ENCODE results near the gene GOLPH3L. TPM values are rescaled to one million over a fixed set of nuclear protein-coding genes. Genes with fewer than 3 reads are reported as not detected.

GOLPH3L gene
- total and polyA plus RNA-seq, 2 of the 13 experiments (the other 11 are each of a cell fraction or from before 2014, with no cell fraction given) = 8.2 to 12.8 TPM

DNA sequence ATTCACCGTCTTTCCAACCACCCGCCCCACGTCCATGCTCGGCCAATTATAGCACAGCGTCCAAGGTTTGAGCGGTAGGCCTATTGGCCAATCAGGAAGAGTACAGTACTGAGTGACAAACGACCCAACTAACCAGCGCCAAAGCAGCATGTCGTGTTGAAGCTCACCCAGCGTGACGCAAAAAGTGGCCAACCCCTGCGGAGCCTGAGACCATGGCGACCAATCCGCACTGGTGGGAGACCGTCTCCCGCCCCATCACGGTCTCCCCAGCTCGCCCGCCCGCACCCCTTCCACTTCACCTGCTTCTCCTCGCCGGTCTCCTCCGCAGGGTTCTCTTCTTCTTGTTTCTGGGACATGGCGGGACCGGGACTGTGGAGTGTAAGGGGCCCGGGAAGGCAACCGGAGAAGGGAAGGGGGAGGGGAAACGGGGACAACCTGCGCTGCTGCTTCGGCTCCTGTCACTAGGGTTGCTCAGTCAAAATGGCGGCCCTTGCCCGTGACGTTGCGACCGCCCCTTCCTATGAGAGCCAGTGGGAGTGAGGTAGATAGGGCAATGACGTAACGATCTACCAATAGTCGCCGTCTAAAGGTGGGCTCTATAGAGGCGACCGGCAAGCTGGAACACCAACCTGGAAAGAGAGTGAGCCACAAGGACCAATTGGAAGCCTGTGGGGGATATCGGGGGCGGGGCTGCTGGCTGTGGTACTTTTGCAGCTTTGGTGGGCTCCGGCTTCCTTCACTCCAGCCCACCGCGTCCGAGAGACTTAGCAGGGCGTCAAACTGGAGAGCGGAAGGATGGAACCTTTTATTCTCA is 67.6 kb downstream of the GOLPH3L start, which contains the start of gene ENSA (continued):
- TF ChIP-seq ZNF800 (CRISPR knock-in tag; IDR thresholded peaks at IDR 0.05) (0 out of 2 replicates have a peak, but pooled peaks have one; percentile 33), POLR2AphosphoS2 (IDR thresholded peaks at IDR 0.05; ENCODE audit: low read depth, low read length) (no peak), FOXM1 (CRISPR knock-in tag; IDR thresholded peaks at IDR 0.05) (no peak), KDM1A (CRISPR knock-in tag; IDR thresholded peaks at IDR 0.05) (no peak), ZKSCAN5 (CRISPR knock-in tag; IDR thresholded peaks at IDR 0.05) (no peak), ZNF747 (CRISPR knock-in tag; IDR thresholded peaks at IDR 0.05; ENCODE audit: borderline replicate concordance) (peak; percentile 78), ZNF101 (CRISPR knock-in tag; IDR thresholded peaks at IDR 0.05; ENCODE audit: borderline replicate concordance, low read depth) (no peak), SETDB1 (CRISPR knock-in tag; IDR thresholded peaks at IDR 0.05; ENCODE audit: borderline replicate concordance) (no peak), ZFP36L2 (CRISPR knock-in tag; IDR thresholded peaks at IDR 0.05) (no peak), ZNF432 (CRISPR knock-in tag; IDR thresholded peaks at IDR 0.05; ENCODE audit: borderline replicate concordance) (no peak), ZBTB2 (CRISPR knock-in tag; IDR thresholded peaks at IDR 0.05; ENCODE audit: low read depth) (no peak), ASH2L (IDR thresholded peaks at IDR 0.05; ENCODE audit: insufficient read length, low read depth, low read length) (peak; percentile 72), KLF13 (CRISPR knock-in tag; IDR thresholded peaks at IDR 0.05) (no peak), HBP1 (CRISPR knock-in tag; IDR thresholded peaks at IDR 0.05; ENCODE audit: low read depth) (peak; percentile 28; the same call in 1 of the 2 replicates), PRPF4 (IDR thresholded peaks at IDR 0.05; ENCODE audit: low read depth, low read length, poor library complexity, severe bottlenecking) (no peak)
- TF ChIP-seq, protein P1, sequence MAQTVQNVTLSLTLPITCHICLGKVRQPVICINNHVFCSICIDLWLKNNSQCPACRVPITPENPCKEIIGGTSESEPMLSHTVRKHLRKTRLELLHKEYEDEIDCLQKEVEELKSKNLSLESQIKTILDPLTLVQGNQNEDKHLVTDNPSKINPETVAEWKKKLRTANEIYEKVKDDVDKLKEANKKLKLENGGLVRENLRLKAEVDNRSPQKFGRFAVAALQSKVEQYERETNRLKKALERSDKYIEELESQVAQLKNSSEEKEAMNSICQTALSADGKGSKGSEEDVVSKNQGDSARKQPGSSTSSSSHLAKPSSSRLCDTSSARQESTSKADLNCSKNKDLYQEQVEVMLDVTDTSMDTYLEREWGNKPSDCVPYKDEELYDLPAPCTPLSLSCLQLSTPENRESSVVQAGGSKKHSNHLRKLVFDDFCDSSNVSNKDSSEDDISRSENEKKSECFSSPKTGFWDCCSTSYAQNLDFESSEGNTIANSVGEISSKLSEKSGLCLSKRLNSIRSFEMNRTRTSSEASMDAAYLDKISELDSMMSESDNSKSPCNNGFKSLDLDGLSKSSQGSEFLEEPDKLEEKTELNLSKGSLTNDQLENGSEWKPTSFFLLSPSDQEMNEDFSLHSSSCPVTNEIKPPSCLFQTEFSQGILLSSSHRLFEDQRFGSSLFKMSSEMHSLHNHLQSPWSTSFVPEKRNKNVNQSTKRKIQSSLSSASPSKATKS (CRISPR knock-in tag; IDR thresholded peaks at IDR 0.05) = no peak
- TF ChIP-seq, protein P2, sequence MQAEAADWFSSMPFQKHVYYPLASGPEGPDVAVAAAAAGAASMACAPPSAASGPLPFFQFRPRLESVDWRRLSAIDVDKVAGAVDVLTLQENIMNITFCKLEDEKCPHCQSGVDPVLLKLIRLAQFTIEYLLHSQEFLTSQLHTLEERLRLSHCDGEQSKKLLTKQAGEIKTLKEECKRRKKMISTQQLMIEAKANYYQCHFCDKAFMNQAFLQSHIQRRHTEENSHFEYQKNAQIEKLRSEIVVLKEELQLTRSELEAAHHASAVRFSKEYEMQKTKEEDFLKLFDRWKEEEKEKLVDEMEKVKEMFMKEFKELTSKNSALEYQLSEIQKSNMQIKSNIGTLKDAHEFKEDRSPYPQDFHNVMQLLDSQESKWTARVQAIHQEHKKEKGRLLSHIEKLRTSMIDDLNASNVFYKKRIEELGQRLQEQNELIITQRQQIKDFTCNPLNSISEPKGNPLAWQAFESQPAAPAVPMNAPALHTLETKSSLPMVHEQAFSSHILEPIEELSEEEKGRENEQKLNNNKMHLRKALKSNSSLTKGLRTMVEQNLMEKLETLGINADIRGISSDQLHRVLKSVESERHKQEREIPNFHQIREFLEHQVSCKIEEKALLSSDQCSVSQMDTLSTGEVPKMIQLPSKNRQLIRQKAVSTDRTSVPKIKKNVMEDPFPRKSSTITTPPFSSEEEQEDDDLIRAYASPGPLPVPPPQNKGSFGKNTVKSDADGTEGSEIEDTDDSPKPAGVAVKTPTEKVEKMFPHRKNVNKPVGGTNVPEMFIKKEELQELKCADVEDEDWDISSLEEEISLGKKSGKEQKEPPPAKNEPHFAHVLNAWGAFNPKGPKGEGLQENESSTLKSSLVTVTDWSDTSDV (CRISPR knock-in tag; IDR thresholded peaks at IDR 0.05) = no peak
